Prostate gland (tissue), 2 donors: ENCODE data around the gene TACC2. TPM values are rescaled to one million over a fixed set of nuclear protein-coding genes. Genes with fewer than 3 reads are reported as not detected.

Experiments used
- DNase-seq: peaks from one replicate; pipeline ENCODE4 v3.0.0-alpha.2; 2019; ENCODE audit warnings: low spot score
- H3K27ac ChIP-seq, 2 donors: fragments of 200-600 bp; sonication (generic); 2 replicates each; pipeline ENCODE4 v1.5.1; 2017 to 2019
- H3K27me3 ChIP-seq: fragments of 200-600 bp; sonication (generic); replicated peaks from 2 replicates; pipeline ENCODE4 v1.5.1; 2019; ENCODE audit not compliant: insufficient read depth
- H3K36me3 ChIP-seq, 2 donors: fragments of 200-600 bp; sonication (generic); 1 replicate in 1 of 2; 2 replicates in 1 of 2; pipeline versions ENCODE4 v1.5.1 to v1.8.1; 2017 to 2019
- H3K4me1 ChIP-seq: fragments of 200-600 bp; sonication (generic); replicated peaks from 2 replicates; pipeline ENCODE4 v1.5.1; 2019
- H3K4me3 ChIP-seq, 2 donors: fragments of 200-600 bp; sonication (generic); 2 replicates each; pipeline ENCODE4 v1.5.1; 2017 to 2019
- H3K9me3 ChIP-seq: fragments of 200-600 bp; sonication (generic); 2 replicates; pipeline ENCODE4 v1.5.1; 2017
- CTCF ChIP-seq, 4 experiments: fragments of 200-600 bp in 2 of 4; fragments of 450-650 bp in 2 of 4; sonication (generic) in 2 of 4; IDR thresholded peaks; 1 replicate in 3 of 4; 2 replicates in 1 of 4; pipeline ENCODE4 v1.5.1; 2016 to 2019; ENCODE audit warnings: antibody characterized with exemption in 4 of 4, mild to moderate bottlenecking in 2 of 4, moderate library complexity in 2 of 4
- POLR2A ChIP-seq: fragments of 450-650 bp; IDR thresholded peaks from one replicate; pipeline ENCODE4 v1.6.1; 2016; ENCODE audit warnings: antibody characterized with exemption, mild to moderate bottlenecking
- POLR2AphosphoS5 ChIP-seq: sonication (generic); formaldehyde crosslinking; IDR thresholded peaks from one replicate; pipeline ENCODE4 v1.6.1; 2017; ENCODE audit warnings: antibody characterized with exemption
- WGBS: methylation state at CpG from one replicate; pipeline ENCODE4 v1.1.5; 2018; 5-methylcytosine and 5-hydroxymethylcytosine counted together
- intact Hi-C: fragments of 100-400 bp; cut with DNase I; formaldehyde crosslinking; loops from one replicate; pipeline ENCODE4 v1.14.2; 2022
- total RNA-seq, 2 donors: library from RNA; depleted of rRNA; stranded (reverse); fragments of >200 nt; gene quantifications; one replicate each; pipeline ENCODE4 v1.1.0, GENCODE V29; 2016

TACC2 gene
- total RNA-seq, 2 donors from 2014 or later, result 101 to 140 TPM

DNA sequence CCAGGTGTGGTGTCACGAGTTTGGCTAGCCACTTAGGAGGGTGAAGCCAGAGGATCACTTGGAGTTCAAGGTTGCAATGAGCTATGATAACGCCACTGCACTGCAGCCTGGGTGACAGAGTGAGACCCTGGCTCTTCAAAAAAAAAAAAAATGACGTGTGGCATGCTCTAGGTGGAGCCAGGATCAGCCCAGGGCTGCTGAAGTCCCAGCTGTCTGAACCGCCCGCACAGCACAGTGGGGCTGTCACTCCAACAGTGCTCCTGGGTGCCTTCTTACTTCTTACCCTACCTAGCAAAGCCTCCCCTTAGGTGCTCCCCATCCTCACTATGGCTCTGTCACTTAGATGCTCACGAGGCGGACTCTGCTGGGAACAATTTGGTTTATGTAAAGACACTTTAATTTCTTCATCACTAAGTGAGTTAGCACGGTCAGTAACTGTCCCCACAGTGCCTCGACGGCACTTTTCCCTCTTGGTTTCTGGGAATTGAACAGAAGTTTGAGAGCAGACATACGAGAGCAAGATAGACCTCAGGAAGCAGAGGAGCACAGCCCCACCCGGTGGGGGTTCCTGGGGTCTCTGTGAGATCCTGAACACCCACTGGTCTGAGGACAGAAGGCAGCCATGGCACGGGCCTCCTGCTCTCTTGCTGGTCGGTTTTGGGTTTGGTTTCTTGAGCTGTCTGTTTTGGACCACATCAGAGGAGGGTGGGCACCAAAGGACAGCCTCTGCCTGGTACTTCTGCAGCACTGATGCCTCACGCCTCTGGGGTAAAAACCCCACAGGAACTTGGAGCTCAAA lies 215.9 kb downstream of the TACC2 start:
- Histone ChIP-seq H3K27ac (no peak overlapping the region), H3K4me3 (no peak overlapping the region), H3K27me3 (no peaks in the 10 kb centered on the region), H3K9me3 (no peaks in the 10 kb centered on the region), H3K36me3 (peaks cover 0 to 6% of the 10 kb centered on the region in 2 donors), H3K4me1 (no peaks in the 10 kb centered on the region)
- intact Hi-C loops, result no loop called here
- DNase-seq, result no peak
- TF ChIP-seq POLR2A (no peak), CTCF (IDR thresholded peaks at IDR 0.05) (no peak), POLR2AphosphoS5 (no peak)
- 82% methylated on average over 15 of the region's 15 CpGs for WGBS

DNA sequence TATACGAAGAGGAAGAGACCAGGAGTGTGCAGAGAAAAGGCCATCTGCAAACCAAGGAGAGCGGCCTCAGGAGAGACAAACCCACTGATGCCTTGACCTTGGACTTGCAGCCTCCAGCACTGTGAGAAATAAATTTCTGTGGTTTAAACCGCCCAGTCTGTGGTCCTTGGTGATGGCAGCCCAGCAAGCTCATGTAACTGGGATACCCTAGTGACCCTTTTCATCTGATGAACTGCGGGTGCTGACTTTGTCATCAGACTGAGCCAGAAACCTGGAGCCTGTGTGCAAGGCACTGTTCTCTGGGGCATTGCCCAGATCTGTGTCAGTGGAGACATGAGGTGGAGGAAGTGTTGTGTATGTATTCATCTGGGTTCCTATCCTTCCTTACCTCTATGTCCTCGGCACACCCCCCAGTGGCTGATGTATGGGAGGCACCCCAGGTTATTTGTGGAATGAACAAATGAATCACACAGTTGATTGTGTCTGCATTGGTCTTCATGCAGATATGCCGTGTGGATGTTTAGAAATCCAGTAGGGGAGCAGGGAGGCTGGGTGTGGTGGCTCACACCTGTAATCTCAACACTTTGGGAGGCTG lies 217.6 kb downstream of the TACC2 start:
- Histone ChIP-seq H3K4me1 (no peaks in the 10 kb centered on the region), H3K27me3 (no peaks in the 10 kb centered on the region), H3K9me3 (no peaks in the 10 kb centered on the region), H3K4me3 (no peak overlapping the region), H3K27ac (no peak overlapping the region), H3K36me3 (peaks cover 0 to 6% of the 10 kb centered on the region in 2 donors)
- TF ChIP-seq CTCF (IDR thresholded peaks at IDR 0.05) (no peak), POLR2AphosphoS5 (no peak), POLR2A (no peak)
- 97% methylated on average over 6 of the region's 6 CpGs for WGBS
- intact Hi-C loops, result no loop called here
- DNase-seq, result no peak

DNA sequence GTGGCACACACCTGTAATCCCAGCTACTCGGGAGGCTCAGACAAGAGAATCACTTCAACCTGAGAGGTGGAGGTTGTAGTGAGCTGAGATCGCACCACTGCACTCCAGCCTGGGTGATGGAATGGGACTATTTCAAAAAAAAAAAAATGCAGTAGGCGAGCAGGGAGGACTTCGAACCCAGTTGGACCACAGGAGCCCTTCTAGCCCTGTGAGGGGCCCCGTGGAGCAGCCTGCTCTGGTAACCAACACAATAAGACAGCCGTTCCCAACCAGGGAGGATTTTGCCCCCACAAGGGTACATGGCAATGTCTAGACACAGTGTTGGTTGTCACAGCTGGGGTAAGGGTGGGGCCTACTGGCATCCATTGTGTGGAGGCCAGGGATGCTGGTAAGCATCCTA lies 218.2 kb downstream of the TACC2 start:
- TF ChIP-seq CTCF (IDR thresholded peaks at IDR 0.05), result no peak
- TF ChIP-seq POLR2A, result no peak
- no peak for TF ChIP-seq POLR2AphosphoS5
- intact Hi-C loops, result no loop called here
- H3K4me1 ChIP-seq, result no peaks in the 10 kb centered on the region
- H3K27me3 ChIP-seq, result no peaks in the 10 kb centered on the region
- peaks cover 0 to 6% of the 10 kb centered on the region in 2 donors for H3K36me3 ChIP-seq
- no peak overlapping the region for H3K27ac ChIP-seq
- no peak for DNase-seq
- WGBS, result 93% methylated on average over 6 of the region's 6 CpGs
- no peaks in the 10 kb centered on the region for H3K9me3 ChIP-seq
- no peak overlapping the region for H3K4me3 ChIP-seq

DNA sequence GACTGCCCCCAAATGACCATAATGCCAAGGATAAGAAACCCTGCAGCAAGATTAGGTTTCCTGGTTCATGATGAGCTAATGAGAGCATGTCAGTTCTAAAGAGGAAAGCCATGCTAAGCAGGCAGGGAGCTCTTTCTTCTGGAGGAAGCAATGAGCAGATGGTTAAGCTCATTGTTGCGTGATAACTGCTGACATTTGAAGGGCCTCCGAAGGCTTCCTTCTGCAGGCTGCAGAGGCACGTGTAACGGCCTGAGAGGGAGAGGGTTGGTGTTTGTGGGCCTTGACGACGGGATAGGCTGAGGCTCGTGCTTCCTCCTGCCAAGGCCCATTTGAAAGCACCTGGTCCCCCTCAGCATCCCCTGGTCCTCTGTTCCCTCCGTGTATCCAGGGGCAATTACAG lies 218.6 kb downstream of the TACC2 start:
- no peak overlapping the region for H3K4me3 ChIP-seq
- no peaks in the 10 kb centered on the region for H3K27me3 ChIP-seq
- TF ChIP-seq POLR2A (no peak), POLR2AphosphoS5 (no peak), CTCF (IDR thresholded peaks at IDR 0.05) (no peak)
- H3K4me1 ChIP-seq, result no peaks in the 10 kb centered on the region
- WGBS, result 68% methylated on average over 8 of the region's 8 CpGs
- no peaks in the 10 kb centered on the region for H3K9me3 ChIP-seq
- H3K36me3 ChIP-seq, result peaks cover 0 to 6% of the 10 kb centered on the region in 2 donors
- no peak for DNase-seq
- no peak overlapping the region for H3K27ac ChIP-seq
- intact Hi-C loops, result no loop called here
